Ramos (cell line): ENCODE data around the gene WDR47.
"Not testable (repeated sequence)": the region's sequence is repeated elsewhere in the genome, so short reads cannot be mapped to it uniquely, and the experiment has no call there.

Experiments
- in situ Hi-C: fragments of 300-500 bp; cut with MboI; formaldehyde crosslinking; loops from one replicate; pipeline ENCODE4 v1.14.3; 2022; ENCODE audit warnings: low sequenced_read_pairs; ENCODE audit not compliant: unreplicated experiment

Gene WDR47

DNA sequence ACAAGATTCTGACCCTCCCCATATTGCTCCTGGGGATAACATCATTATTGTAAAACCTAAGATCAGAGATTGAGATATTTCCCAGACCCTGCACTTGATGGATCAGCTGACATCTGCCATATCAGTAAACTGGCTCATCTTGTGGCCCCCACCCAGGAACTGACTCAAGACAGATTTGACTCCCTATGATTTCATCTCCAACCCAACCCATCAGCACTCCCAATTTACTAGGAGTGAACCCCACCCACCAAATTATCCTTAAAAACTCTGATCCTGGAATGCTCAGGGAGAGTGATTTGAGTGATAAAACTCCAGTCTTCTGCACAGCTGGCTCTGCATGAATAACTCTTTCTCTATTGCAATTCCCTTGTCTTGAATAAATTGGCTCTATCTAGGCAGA lies 72.6 kb downstream of the WDR47 start:
- in situ Hi-C loops = no loop called here

DNA sequence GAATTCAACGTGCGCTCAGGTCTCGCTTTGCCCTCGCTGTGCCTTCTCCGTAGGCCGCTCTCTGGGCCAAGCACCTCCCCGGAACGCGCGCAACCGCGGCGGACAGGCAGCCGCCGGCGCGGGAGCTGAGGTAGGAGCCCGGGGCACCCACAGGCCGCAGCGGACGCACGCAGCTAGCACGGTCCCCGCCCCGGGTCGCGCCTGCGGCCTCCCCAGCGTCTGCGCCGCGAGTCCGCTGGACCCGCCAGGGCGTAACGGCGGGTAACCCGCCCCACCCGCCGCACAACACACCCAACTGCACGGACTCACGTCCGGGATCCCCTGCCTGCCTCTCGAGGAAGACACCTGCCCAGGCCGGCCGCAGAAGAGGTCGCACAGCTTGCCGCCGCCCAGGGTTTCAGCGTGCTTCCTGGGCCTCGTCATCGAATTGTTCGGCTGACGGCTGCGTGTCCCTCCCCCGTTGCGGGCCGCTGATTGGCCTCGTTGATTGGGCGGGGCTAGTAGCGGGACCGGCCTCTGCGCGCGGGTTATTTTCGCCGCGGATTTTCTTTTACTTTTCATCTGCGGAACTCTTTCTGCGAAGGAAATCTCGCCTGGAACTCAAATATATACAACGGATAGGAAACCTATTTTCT lies 78.7 kb downstream of the WDR47 start, which contains the start of gene CLCC1:
TSS of gene CLCC1 (minus strand) at position 433 of the 635 bp plus-strand sequence. CDS start 13,047 bp downstream, outside the sequence.
- in situ Hi-C loops = no loop called here

DNA sequence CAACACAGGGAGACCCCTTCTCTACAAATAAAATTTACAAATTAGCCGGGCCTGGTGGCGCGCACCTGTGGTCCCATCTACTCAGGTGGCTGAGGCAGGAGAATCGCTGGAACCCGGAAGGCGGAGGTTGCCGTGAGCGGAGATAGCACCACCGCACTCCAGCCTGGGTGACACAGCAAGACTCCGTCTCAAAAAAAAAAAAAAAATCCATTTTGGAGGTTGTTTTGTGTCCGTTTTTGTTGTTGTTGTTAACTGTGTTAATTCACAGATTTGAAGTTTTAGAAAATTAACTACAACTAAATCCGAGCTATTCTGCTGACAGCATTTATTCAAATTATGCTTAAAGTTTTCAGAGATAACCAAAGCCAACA lies 79.2 kb downstream of the WDR47 start:
- in situ Hi-C loops = no loop called here

DNA sequence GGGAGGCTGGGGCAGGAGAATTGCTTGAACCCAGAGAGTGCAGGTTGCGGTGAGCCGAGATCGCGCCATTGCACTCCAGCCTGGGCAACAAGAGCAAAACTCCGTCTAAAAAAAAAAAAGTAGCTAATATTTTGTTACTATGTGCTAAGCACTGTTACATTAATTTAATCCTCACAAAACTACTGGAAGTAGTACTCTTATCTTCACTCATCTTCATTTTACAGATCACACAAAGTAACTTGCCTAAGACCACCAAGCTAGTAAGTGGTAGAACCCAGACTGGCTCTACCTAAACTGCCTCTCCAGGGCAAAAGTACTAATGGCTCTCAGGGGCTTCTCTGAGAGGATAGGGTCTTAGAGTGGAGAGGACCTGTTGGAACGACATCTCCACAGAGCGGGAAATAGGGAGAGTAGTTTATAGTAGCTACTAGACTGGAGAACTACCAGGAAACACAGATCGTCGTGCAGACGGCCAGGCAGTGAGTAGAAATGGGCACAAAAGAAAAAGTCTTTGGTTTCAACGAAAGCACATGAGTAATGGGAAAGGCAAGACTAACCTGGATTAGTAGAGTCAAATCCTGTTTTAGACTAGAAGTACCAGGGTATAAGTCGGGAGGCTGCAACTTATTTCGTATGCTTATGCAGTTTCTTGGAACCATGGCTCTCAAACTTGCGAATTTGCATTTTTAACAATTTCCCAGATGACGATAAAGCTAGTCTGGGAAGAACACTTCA lies 80.0 kb downstream of the WDR47 start:
- in situ Hi-C loops = no loop called here

DNA sequence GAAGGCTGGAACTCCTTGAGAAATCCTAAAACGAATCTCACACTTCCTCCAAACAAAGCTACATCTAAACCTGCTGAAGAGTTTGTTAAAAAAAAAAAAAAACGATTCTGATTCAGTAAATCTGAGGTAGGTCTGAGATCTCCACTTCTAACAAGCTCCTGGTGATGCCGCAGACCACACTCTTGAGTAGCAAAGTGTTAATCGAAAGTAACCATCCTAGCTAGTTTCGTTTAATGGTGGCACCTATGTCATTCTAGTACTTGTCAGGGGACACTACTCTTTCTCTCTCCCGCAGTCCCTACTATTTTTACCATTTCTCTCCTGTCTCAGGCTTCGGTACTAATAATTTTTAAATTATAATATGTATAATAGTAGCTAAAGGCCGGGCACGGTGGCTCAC lies 80.7 kb downstream of the WDR47 start:
- in situ Hi-C loops = no loop called here

DNA sequence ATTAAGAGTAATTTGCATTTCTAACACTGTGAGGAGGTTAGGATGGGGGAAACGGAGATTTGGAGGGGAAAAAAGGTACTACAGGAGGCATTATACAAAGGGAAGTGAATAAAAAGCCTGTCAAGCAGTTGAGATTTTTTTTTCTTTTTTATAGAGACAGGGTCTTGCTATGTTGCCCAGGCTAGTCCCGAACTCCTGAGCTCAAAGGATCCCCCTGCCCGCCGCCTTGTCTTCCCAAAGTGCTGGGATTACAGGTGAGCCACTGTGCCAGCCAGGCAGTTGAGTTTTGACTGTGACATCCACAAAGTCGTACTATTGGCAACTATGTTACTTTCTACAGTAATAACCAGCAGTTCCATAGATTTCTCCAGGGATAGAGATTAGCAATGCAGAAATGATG lies 81.2 kb downstream of the WDR47 start:
- in situ Hi-C loops = no loop called here

DNA sequence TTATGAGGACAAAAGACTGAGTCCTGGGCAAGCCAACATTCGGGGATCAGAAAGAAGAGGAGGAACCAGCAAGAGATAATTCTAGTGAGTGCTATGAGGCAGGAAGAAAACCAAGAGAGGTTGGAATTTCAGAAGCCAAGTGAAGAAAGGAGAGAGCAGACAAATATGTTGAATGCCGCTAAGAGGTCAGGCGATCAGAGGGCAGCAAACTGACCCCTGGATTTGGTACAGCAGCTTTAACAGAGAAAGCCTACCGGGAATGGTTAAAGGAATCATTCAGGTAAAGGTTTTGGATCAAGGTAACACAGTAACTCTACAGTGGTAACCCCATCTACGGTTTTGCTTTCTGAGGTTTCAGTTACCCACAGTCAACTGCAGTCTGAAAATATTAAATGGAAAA lies 84.0 kb downstream of the WDR47 start:
- in situ Hi-C loops = no loop called here

DNA sequence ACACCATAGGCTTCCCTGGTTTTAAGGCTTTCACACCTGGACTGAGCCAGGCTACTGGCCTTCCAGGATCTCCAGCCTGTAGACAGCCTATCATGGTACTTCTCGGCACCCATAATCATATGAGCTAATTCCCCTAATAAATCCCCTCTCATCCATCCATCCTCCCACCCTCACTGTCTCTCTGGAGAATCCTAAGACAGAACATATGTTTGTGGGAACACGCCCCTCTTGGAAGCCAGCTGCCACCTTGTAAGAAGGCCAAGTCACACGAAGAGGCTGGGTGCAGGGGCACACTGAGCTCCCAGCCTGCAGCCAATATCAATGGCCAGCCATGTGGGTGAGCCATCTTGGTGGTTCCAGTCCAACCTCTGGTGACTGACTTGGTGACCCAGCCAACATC lies 86.0 kb downstream of the WDR47 start:
- in situ Hi-C loops = no loop called here

DNA sequence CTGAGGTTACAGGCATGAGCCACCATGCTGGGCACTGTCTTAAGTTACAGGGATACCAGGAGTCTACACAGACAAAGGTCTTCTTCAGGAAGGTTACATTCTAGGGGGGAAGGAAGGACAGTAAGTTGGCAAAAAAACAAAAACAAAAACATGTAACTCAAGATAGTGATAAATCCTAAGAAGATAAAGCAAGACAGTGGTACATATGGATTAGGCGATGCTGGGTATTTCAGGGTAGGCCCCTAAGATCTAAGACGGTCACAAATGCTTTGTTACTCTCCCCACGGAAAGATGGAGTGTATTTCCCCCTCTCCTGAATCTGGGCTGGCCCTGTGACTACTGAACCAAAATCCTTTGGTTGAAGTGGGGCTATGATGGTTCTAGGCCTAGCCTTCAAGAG lies 86.8 kb downstream of the WDR47 start:
- in situ Hi-C loops = no loop called here

DNA sequence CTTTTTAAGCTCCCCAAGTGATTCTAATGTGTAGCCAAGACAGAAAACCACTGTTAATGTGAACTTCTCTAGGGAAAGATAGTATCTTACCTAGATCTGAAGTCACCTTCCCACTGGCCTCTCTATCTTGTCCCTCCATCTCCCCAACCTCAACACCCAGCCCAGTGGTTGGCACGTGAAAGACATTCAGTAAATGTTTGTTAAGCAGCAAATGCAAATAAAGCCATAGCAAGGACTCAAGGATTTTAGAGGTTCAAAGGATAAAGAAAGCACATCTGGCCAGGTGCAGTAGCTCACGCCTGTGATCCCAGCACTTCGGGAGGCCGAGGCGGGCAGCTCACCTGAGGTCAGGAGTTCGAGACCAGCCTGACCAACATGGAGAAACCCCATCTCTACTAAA lies 88.5 kb downstream of the WDR47 start:
- in situ Hi-C loops = no loop called here

DNA sequence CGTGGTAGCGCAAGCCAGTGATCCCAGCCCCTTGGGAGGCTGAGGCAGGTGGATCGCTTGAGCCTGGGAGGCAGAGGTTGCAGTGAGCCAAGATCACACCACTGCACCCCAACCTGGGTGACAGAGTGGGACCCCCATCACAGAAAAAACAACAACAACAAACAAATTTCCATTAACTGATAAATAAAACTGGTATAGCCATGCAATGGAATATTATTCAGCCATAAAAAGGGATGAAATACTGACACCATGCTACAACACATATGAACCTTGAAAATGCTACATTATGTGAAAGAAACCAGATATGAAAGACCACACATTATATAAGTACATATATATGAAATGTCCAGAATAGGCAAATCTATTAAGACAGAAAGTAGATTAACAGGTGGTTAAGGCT lies 90.7 kb downstream of the WDR47 start:
- in situ Hi-C loops = no loop called here

DNA sequence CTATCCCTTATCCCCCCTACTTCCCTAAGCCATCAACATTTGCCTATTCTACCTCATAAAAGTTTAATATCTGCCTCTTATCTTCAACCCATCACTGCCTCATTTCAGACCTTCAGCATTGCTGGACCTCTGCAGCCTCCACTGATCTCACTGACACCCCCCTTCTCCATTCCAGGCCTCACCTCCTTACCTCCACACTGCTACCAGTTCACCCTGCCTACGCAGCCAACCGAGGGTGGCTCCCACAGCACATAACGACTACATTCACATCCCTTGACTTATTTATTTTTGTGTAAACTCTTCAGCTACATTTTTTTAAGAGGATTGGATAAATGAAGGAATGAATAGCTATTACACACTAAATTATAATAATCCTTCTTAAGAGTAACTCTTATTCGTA lies 92.9 kb downstream of the WDR47 start:
- in situ Hi-C loops = no loop called here

DNA sequence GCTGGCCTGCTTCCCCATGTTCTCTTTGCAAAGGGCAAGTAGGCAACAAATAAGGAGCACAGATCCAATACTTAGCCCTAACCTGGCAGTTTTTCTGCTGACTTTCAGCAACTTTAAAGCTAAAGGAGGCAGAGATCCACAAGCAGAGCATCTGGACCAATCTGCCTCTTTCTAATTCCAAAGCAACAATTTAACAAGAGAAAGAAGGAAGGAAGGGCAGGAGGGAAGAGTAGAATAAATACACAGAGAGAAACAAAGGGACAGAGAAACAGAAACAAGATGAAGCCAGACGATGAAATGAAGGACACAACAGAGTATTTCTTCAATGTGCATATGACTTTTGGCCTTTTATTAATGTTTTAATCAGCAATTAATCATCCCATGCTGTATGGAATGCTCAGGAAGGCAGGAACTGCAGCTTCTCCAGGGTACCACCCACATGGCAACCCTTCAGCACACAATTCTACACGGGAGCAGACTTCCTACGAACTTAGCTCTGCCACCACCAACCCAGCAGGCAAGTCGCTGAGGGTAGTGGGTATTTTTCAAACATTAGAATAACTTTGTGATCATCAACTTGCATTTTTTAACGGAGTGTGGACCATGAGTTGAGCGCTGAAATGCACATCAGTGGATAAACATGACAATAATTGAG lies 93.9 kb downstream of the WDR47 start:
- in situ Hi-C loops = no loop called here

DNA sequence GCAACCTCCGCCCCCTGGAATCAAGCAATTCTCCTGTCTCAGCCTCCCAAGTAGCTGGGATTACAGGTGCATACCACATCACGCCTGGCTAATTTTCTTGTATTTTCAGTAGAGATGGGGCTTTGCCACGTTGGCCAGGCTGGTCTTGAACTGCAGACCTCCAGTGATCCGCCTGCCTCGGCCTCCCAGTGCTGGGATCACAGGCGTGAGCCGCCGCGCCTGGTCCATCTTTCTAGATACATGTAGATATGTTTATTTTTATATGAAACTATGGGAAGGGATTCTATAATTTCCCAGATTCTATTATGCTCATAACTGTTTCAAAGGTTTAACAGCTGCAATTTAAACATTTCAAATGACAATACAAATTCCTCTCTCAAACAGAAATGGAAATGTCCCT lies 105.7 kb downstream of the WDR47 start:
- in situ Hi-C loops = no loop called here

DNA sequence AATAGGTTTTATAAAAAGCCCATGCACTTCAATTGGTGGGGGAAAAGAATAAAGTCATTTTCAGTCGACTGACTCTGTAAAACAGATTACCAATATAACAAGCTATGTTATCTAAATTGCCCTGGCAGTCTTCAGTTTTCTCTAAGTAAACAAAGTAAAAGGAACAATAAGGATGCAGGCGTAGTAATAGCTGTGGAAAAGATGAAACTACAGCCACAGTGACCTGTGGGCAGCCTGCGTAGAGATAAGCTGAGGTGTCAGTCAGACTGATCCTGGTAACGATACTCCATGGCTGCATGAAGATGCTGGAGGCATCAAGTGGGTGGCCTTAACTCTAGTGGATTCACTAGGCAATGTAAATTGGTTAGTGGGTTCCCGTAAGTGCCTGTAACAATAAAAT lies 108.0 kb downstream of the WDR47 start:
- in situ Hi-C loops = no loop called here

DNA sequence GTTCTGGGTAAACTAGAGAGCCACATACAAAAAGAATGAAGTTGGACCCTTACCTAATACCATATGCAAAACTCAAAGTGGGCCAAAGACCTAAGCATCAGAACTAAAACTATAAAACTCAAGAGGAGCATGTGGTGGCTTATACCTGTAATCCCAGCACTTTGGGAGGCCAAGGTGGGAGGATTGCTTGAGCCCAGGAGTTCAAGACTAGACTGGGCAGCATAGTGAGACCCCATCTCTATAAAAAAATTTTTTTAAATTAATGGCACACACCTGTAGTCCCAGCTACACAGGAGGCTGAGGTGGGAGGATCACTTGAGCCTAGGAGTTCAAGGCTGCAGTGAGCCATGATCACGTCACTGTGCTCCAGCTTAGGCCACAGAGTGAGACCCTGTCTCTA lies 114.3 kb downstream of the WDR47 start:
- in situ Hi-C loops = not testable (repeated sequence)

DNA sequence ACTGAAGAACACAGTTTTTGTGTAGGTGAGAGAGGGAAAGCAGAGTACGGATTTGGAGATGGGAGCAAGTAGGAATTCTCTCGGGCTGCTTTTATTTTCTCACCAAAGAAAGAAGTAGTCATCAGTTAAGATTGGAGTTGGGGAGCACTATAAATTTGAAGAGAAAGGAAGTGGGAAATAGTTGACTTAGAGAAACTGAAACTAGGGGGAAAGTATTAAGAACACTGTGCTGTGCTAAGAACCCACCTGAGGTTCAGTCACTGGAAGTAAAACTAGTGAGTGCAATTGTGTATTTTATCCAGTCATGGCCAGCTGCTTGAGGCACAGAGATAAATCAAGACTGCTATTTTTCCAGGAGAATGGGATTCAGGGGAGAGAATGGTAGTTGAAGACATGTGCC lies 116.0 kb downstream of the WDR47 start:
- in situ Hi-C loops = no loop called here
